SK-N-SH (cell line): Measurements from ENCODE around the gene IKBKE.

Experiments
- CHD2 ChIP-seq: fragments of 150-350 bp; IDR thresholded peaks from 2 replicates; pipeline ENCODE4 v1.6.1; 2018; ENCODE audit warnings: low read length; ENCODE audit not compliant: partially characterized antibody
- CTCF ChIP-seq: fragments of 200-600 bp; sonication (generic); IDR thresholded peaks from 2 replicates; pipeline ENCODE4 v1.6.1; 2017; ENCODE audit warnings: antibody characterized with exemption, mild to moderate bottlenecking, moderate library complexity
- ELF1 ChIP-seq: IDR thresholded peaks from 2 replicates; pipeline ENCODE4 v1.4.0; 2012
- EZH2phosphoT487 ChIP-seq: fragments of 200-600 bp; sonication (generic); IDR thresholded peaks from 2 replicates; pipeline ENCODE4 v1.6.1; 2017; ENCODE audit warnings: low read depth, mixed run types, mild to moderate bottlenecking, antibody characterized with exemption, moderate library complexity, borderline replicate concordance
- PBX3 ChIP-seq: IDR thresholded peaks from 2 replicates; pipeline ENCODE4; 2012
- POLR2AphosphoS5 ChIP-seq: IDR thresholded peaks from 2 replicates; pipeline ENCODE4 v1.6.1; 2012; ENCODE audit warnings: low read depth, low read length
- TCF12 ChIP-seq: IDR thresholded peaks from 2 replicates; pipeline ENCODE4 v1.4.0; 2012
- TEAD4 ChIP-seq: IDR thresholded peaks from 2 replicates; pipeline ENCODE4 v1.4.0; 2012; ENCODE audit warnings: mild to moderate bottlenecking, borderline replicate concordance; ENCODE audit not compliant: insufficient read depth
- USF1 ChIP-seq: IDR thresholded peaks from 2 replicates; pipeline ENCODE4 v1.4.0; 2012; ENCODE audit warnings: low read depth, borderline replicate concordance
- YY1 ChIP-seq: IDR thresholded peaks from 2 replicates; pipeline ENCODE4 v1.4.0; 2012; ENCODE audit warnings: low read depth, mild to moderate bottlenecking

- no peak for TF ChIP-seq CTCF
- TF ChIP-seq USF1 = no peak
- TF ChIP-seq EZH2phosphoT487 = no peak
- no peak for TF ChIP-seq YY1
- no peak for TF ChIP-seq TCF12
- TF ChIP-seq ELF1 = no peak
- TF ChIP-seq POLR2AphosphoS5 = no peak
- TF ChIP-seq CHD2 = no peak
- no peak for TF ChIP-seq TEAD4
- no peak for TF ChIP-seq PBX3
Measured at GRCh38 chr1:206442101-206442500, 28.2 kb upstream of the IKBKE start.
